ENCODE results near the gene ATP10A.

The ATP10A gene

GRCh38 chr15:25770031-25770430 is 93.1 kb downstream of the ATP10A start:
- H3K27me3 Mint-ChIP-seq (ENCODE audit: low read depth) = peaks cover 11% of the 10 kb centered on the region
- TF ChIP-seq CTCF (IDR thresholded peaks at IDR 0.05; ENCODE audit: unreplicated experiment in 3 of 3) = no peak
- no peak overlapping the region for H3K27ac Mint-ChIP-seq
- H3K36me3 Mint-ChIP-seq (ENCODE audit: low read depth) = no peaks in the 10 kb centered on the region
- no peaks in the 10 kb centered on the region for H3K9me3 Mint-ChIP-seq
- peaks cover 20% of the 10 kb centered on the region for H3K4me1 Mint-ChIP-seq
- no peak overlapping the region for H3K4me3 Mint-ChIP-seq

DNA sequence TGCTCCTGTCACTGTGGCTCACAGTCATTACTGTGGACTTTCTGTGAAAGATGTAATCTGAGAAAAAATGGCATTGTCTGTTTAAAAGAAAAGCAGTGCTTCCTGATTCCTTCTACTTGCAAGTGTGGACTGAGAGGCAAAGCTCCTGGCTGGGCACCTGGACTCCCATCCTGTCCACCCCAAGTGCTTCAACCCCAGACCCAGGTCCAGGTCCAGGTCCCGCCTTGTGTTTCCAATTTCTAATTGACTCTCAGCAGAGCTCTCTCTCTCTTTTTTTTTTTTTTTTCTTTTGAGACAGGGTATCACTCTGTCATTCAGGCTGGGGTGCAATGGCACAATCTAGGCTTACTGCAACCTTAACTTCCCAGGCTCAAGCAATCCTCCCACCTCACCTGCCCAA is 94.9 kb downstream of the ATP10A start:
- H3K9me3 Mint-ChIP-seq = peaks cover 4% of the 10 kb centered on the region
- no peaks in the 10 kb centered on the region for H3K36me3 Mint-ChIP-seq (ENCODE audit: low read depth)
- no peak for TF ChIP-seq CTCF (IDR thresholded peaks at IDR 0.05; ENCODE audit: unreplicated experiment in 3 of 3)
- peaks cover 11% of the 10 kb centered on the region for H3K27me3 Mint-ChIP-seq (ENCODE audit: low read depth)
- H3K27ac Mint-ChIP-seq = no peak overlapping the region
- H3K4me3 Mint-ChIP-seq = no peak overlapping the region
- peaks cover 10% of the 10 kb centered on the region for H3K4me1 Mint-ChIP-seq

DNA sequence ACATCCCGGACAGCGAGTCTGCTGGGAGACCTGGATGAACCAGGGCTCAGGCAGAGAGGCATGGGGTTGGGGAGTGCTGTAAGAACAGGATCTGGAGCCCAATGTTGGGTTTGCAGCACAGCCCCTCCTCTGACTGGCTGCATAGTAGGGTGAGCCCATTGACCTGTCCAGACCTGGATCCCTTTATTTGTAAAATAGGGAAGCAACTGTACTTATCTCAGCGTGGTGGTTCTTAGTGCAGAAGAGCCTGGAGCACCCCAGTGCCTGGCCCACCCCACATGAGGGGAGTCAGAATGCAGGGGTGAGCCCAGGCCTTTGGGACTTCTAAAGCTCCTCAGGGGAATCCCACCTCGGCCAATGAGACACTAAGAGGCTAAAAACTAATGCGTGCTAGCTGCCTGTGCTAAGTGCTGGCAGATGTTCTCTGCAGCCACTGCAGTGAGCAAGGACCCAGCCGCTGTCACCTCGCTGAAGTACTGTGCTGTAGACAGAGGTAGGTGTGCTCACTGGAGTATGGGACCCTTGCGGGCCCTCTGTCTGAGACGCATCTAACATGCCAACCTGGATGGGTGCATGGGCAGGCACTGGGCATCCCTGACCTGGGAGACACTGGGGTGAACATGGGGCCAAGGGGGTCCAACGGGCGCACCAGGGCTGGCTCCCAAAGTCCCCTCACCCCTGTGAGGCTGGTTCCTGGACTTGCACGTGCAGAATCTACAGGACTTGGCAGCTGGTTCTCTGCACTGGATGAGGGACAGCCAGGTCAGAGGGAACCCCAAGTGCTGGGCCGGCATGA is 95.6 kb downstream of the ATP10A start:
- no peak for TF ChIP-seq CTCF (IDR thresholded peaks at IDR 0.05; ENCODE audit: unreplicated experiment in 3 of 3)
- H3K9me3 Mint-ChIP-seq = peaks cover 4% of the 10 kb centered on the region
- no peak overlapping the region for H3K27ac Mint-ChIP-seq
- H3K4me3 Mint-ChIP-seq = no peak overlapping the region
- peaks cover 11% of the 10 kb centered on the region for H3K27me3 Mint-ChIP-seq (ENCODE audit: low read depth)
- H3K36me3 Mint-ChIP-seq (ENCODE audit: low read depth) = no peaks in the 10 kb centered on the region
- peaks cover 6% of the 10 kb centered on the region for H3K4me1 Mint-ChIP-seq

GRCh38 chr15:25766417-25766816 is 96.7 kb downstream of the ATP10A start:
- no peak overlapping the region for H3K27ac Mint-ChIP-seq
- H3K27me3 Mint-ChIP-seq (ENCODE audit: low read depth) = peaks cover 11% of the 10 kb centered on the region
- H3K4me1 Mint-ChIP-seq = peaks cover 6% of the 10 kb centered on the region
- peaks cover 4% of the 10 kb centered on the region for H3K9me3 Mint-ChIP-seq
- H3K4me3 Mint-ChIP-seq = no peak overlapping the region
- H3K36me3 Mint-ChIP-seq (ENCODE audit: low read depth) = no peaks in the 10 kb centered on the region
- TF ChIP-seq CTCF (IDR thresholded peaks at IDR 0.05; ENCODE audit: unreplicated experiment in 3 of 3) = no peak

GRCh38 chr15:25764980-25765735 is 98.0 kb downstream of the ATP10A start:
- Mint-ChIP-seq H3K9me3 (peaks cover 4% of the 10 kb centered on the region), H3K27me3 (ENCODE audit: low read depth) (peaks cover 11% of the 10 kb centered on the region), H3K4me3 (no peak overlapping the region), H3K36me3 (ENCODE audit: low read depth) (no peaks in the 10 kb centered on the region), H3K4me1 (peaks cover 6% of the 10 kb centered on the region), H3K27ac (no peak overlapping the region)
- TF ChIP-seq CTCF (IDR thresholded peaks at IDR 0.05; ENCODE audit: unreplicated experiment in 3 of 3) = no peak

All from nephron (organoid).